Right lobe of liver (tissue), 4 donors: ENCODE measurements around the gene TNRC18.

Experiments used
- CTCF ChIP-seq, 4 donors: fragments of 200-600 bp in 3 of 4; fragments of 450-650 bp in 1 of 4; IDR thresholded peaks; one replicate each; pipeline versions ENCODE4 v1.5.1 to v1.8.0; 2016 to 2022; ENCODE audit warnings: antibody characterized with exemption in 4 of 4, mild to moderate bottlenecking in 2 of 4
- POLR2A ChIP-seq: fragments of 450-650 bp; IDR thresholded peaks from one replicate; pipeline ENCODE4 v1.6.1; 2017; ENCODE audit warnings: antibody characterized with exemption, mild to moderate bottlenecking
- donor health status: DM: no; HTN: no; CAD: no.
- donor health status: DM: no; HTN: no; CAD: no.
- donor health status: DM: no; HTN: yes; CAD: no.

GRCh38 chr7:5359344-5359743 is 64.3 kb downstream of the TNRC18 start:
- no peak for TF ChIP-seq CTCF (IDR thresholded peaks at IDR 0.05)
- TF ChIP-seq POLR2A, result no peak
